Muscle layer of duodenum (tissue), 2 donors: ENCODE data around the gene VWA3A.
"Not testable (repeated sequence)": the region's sequence is repeated elsewhere in the genome, so short reads cannot be mapped to it uniquely, and the experiment has no call there.

Experiments used
- H3K27ac ChIP-seq: one replicate; pipeline ENCODE4 v1.7.0; 2013; ENCODE audit warnings: mild to moderate bottlenecking, low read length
- H3K27me3 ChIP-seq: one replicate; pipeline ENCODE4 v1.7.0; 2013; ENCODE audit warnings: low read depth, mild to moderate bottlenecking, control low read depth, low read length
- H3K36me3 ChIP-seq, 2 donors: one replicate each; pipeline ENCODE4 v1.7.0; 2013; ENCODE audit warnings: low read length in 2 of 2, control low read depth in 1 of 2, mild to moderate bottlenecking in 1 of 2; ENCODE audit not compliant: insufficient read depth in 2 of 2, control insufficient read depth in 1 of 2
- H3K4me1 ChIP-seq, 2 donors: one replicate each; pipeline ENCODE4 v1.7.0; 2013; ENCODE audit warnings: low read length in 2 of 2, mild to moderate bottlenecking in 2 of 2, control low read depth in 1 of 2, moderate library complexity in 1 of 2; ENCODE audit not compliant: insufficient read depth in 2 of 2, control insufficient read depth in 1 of 2
- H3K4me3 ChIP-seq, 2 donors: one replicate each; pipeline ENCODE4 v1.7.0; 2013; ENCODE audit warnings: low read length in 2 of 2, low read depth in 1 of 2, mild to moderate bottlenecking in 1 of 2
- H3K9me3 ChIP-seq, 2 donors: one replicate each; pipeline ENCODE4 v1.7.0; 2013; ENCODE audit warnings: low read length in 2 of 2, control low read depth in 1 of 2, mild to moderate bottlenecking in 1 of 2; ENCODE audit not compliant: control insufficient read depth in 1 of 2
- donor health status: healthy.

VWA3A gene

DNA sequence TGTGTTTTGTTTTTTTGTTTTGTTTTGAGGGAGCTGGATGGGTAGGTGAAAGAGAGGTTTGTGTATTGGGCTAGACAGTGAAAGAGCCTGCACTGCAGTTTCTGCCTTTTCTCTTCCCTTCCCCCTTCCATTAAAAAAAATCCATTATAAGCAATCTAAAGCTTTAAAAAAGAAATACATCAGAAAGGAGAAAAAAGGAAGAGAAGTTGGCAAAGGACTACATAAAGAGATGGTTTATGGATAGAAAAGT, 103.0 kb downstream of the VWA3A start:
- Histone ChIP-seq H3K27ac (peak overlapping the region; percentile 61), H3K27me3 (no peaks in the 10 kb centered on the region), H3K9me3 (no peaks in the 10 kb centered on the region), H3K36me3 (peaks cover 0 to 5% of the 10 kb centered on the region in 2 donors), H3K4me1 (peaks cover 0 to 16% of the 10 kb centered on the region in 2 donors), H3K4me3 (peak overlapping the region in 1 of 2 donors; percentile 73)

DNA sequence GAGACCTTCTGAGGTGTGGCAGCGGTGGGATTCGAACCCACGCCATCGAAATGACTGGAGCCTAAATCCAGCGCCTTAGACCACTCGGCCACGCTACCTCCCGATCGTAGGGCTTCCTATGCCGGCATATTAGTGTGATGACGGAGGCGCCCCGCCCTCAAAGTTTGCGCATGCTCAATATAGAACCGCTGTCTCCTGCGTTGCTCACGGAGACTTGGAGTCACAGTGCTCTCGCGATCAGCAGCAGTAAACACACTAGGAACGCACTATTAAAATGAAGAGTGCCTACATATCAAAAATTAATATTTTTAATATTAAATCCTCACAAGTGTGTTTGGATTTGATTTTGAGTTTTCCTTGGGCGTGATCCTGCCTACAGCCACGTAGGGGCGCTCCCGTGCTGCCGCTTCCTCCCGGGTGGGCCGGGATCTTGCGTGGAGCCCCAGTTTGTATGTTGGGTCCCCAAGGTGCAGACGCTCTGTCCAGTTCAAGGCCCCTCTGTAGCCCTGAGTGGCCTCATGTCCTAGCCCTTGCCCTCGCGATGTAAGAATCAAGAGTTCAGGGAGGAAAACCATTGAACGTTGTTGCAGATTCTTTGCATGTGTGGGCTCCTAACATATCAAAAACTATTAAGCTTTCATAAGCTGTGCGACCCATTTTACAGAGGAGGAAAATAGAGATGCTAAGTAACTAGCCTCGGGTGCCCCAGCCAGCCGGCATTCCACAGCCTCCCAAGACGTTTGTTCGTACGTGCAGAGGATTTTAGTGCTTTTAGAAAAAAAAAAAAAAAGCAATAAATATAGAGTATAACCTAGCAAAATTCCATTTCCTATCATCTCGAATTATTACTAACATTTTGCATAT, 103.6 kb downstream of the VWA3A start:
- Histone ChIP-seq H3K4me1 (peaks cover 0 to 16% of the 10 kb centered on the region in 2 donors), H3K9me3 (no peaks in the 10 kb centered on the region), H3K36me3 (peaks cover 0 to 5% of the 10 kb centered on the region in 2 donors), H3K27me3 (no peaks in the 10 kb centered on the region), H3K4me3 (peak overlapping the region; percentile 73 to 74), H3K27ac (peak overlapping the region; percentile 61)

DNA sequence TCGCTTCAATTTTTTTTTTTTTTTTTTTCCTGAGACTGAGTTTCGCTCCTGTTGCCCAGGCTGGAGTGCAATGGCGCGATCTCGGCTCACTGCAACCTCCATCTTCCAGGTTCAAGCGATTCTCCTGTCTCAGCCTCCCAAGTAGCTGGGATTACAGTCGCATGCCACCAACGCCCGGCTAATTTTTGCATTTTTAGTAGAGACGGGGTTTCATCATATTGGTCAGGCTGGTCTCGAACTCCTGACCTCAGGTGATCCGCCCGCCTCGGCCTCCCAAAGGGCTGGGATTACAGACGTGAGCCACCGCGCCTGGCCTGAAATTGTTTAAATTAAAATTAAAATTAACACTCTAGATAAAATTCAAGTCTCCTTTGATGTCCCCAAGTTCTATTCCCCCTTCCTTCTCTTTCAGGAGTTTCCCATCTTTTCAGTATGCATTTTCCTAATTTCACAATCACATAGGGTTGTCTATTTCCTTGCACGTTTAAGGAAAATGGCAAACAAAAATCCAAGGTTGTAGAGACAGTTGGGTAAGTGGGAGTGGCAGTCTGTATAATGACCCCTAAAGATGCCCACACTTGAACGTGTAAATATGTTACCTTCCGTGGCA, 104.3 kb downstream of the VWA3A start:
- Histone ChIP-seq H3K4me3 (peak overlapping the region; percentile 73 to 74), H3K4me1 (peaks cover 0 to 16% of the 10 kb centered on the region in 2 donors)
- H3K27ac ChIP-seq, H3K27me3 ChIP-seq, H3K36me3 ChIP-seq, H3K9me3 ChIP-seq: not testable (repeated sequence)

DNA sequence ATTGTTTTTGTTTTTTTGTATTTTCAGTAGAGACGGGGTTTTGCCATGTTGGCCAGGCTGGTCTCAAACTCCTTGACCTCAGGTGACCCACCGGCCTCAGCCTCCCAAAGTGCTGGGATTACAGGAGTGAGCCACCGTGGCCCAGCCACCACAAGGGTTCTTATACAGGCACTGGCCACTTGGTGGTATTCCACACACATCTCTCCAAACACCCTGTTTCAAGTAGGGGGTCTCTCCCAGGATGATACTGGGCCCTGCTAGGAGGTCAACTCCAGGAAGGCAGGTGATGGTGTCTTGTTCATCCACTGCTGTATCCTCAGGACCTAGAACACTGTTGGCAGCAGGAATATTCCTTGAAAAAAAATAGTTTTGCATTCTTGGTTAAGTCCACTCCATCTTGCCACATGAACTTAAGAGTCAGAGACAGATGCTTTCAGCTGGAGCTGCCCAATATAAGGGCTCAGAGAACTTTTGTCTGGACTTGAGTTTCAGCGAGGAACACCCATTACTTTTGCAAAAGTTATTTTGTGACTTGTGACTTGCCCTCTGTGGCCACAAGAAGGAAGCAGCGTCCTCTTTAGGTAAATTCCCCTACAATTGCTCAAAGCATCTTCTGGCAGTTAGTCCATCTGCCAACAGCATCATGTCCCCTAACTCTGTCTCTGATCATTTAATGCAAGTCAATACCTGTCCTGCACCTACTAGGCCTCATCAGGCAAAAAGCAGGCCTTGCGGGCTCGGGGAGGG, 106.4 kb downstream of the VWA3A start:
- H3K27ac ChIP-seq, result no peak overlapping the region
- no peak overlapping the region for H3K4me3 ChIP-seq
- peaks cover 0 to 6% of the 10 kb centered on the region in 2 donors for H3K4me1 ChIP-seq
- H3K36me3 ChIP-seq, result no peaks in the 10 kb centered on the region
- H3K9me3 ChIP-seq, result no peaks in the 10 kb centered on the region
- H3K27me3 ChIP-seq, result no peaks in the 10 kb centered on the region

DNA sequence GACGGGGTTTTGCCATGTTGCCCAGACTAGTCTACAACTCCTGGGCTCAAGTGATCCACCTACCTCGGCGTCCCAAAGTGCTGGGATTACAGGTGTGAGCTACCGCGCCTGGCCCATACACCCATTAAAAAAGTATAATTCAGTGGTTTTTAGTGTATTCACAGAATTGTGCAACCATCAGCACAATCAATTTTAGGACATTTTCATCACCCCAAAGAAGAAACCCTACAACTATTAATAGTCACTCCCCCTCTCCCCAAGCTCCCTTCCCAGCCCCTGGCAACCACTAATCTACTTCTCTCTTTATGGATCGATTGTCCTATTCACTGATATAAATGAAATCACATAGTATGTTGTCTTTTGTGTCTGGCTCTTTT, 109.9 kb downstream of the VWA3A start:
- H3K4me3 ChIP-seq, result no peak overlapping the region
- H3K36me3 ChIP-seq, result no peaks in the 10 kb centered on the region
- no peak overlapping the region for H3K27ac ChIP-seq
- no peaks in the 10 kb centered on the region for H3K27me3 ChIP-seq
- H3K4me1 ChIP-seq, result no peaks in the 10 kb centered on the region
- no peaks in the 10 kb centered on the region for H3K9me3 ChIP-seq

DNA sequence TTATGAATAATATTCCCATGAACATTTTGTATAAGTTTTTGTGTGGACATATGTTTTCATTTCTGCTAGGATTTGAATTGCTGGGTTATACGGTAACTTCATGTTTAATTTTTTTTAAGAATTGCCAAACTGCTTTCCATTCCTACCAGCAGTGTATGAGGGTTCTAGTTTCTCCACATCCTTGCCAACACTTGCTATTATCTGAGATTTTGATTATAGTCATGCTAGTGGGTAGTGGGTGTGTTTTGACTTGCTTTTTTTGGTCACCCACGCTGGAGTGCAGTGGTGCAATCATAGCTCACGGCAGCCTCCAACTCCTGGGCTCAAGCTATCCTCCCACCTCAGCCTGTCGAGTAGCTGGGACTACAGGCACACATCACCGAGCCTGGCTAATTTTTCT, 110.8 kb downstream of the VWA3A start:
- no peak overlapping the region for H3K27ac ChIP-seq
- H3K9me3 ChIP-seq, result no peaks in the 10 kb centered on the region
- H3K36me3 ChIP-seq, result no peaks in the 10 kb centered on the region
- H3K4me3 ChIP-seq, result no peak overlapping the region
- H3K27me3 ChIP-seq, result no peaks in the 10 kb centered on the region
- H3K4me1 ChIP-seq, result peaks cover 0 to 6% of the 10 kb centered on the region in 2 donors

DNA sequence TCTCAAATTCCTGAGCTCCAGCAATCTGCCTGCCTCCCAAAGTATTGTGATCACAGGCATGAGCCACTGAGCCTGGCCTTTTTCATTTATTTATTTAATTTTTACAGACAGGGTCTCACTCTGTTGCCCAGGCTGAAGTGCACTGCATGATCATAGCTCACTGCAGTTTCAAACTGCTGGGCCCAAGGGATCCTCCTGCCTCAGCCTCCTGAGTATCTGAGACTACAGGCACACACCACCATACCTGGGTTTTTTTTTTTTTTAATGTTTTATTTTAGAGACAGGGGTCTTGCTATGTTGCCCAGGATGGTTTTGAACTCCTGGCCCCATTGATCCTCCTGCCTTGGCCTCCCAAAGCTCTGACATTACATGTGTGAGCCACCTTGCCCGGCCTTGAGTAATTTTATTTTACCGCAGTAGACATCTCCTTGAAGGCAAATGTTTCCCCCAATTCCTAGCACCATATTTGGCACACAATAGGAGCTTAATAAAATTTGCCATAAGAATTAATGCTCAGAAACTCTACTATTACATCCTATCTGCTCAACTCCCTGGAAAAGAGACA, 111.8 kb downstream of the VWA3A start:
- peaks cover 0 to 6% of the 10 kb centered on the region in 2 donors for H3K4me1 ChIP-seq
- no peak overlapping the region for H3K27ac ChIP-seq
- no peaks in the 10 kb centered on the region for H3K36me3 ChIP-seq
- H3K4me3 ChIP-seq, result no peak overlapping the region
- no peaks in the 10 kb centered on the region for H3K27me3 ChIP-seq
- no peaks in the 10 kb centered on the region for H3K9me3 ChIP-seq

DNA sequence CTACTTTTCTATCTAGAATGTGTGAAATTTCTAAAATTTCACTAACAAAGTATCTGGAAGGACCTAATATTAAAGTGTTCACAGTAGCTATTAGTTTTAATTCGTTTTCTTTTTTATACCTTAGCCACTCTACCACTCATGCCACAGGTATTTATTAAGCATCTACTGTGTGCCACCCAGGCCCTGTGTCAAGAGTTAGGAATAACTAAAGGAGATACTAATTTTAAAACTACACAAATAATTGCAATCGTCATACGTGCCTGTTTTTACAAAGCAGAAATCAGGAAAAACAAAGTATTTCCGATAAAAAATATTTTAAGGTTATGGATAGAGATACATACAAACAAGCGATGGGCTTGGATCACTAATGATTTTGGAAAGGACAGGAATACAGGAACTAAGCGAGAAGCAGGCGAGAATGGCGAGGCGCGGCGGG, 113.3 kb downstream of the VWA3A start:
- H3K4me1 ChIP-seq, result peaks cover 0 to 6% of the 10 kb centered on the region in 2 donors
- no peaks in the 10 kb centered on the region for H3K27me3 ChIP-seq
- H3K36me3 ChIP-seq, result no peaks in the 10 kb centered on the region
- peak overlapping the region; percentile 88 for H3K27ac ChIP-seq
- no peaks in the 10 kb centered on the region for H3K9me3 ChIP-seq
- peak overlapping the region; percentile 65 to 87 for H3K4me3 ChIP-seq

DNA sequence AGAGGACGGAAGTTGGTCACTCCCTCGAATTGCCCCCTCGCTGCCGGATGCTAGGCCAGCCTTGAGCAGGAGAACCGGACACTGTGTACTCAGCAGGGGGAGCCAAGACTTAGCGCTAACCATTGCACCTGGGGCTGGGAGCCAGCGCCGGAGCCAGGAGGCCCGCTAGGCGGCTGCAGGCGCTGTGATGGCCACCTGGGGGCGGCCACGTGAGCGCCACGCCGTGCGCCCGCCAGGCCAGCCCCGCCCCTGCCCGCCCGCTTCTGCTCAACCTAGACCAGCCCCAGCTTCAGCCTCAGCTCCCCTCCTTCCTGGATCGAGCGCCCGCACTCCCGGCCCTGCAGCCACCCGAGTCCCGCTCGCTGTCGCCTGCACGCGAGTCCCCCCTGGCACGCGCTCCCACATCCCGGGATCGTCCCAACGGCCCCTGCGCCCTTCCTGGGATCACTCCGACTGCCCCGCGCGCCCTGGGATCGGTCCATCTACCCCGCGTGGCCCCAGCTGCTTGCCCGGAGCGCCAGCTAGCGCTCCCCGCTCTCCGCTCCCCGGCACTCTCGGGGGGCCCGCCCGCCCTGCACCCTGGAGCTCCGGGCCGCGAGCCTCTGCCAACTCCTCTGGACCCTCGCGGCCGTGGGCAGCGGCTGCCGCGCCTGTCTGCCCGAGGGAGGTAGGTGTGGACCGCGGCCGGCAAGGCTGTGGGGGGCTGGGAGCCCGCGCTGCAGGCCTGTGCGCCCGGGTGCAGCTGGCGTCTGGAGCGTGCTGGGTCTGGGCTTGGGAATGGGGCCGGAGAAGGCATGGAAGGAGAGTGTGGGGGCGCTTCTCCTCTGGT, 113.9 kb downstream of the VWA3A start, which contains the start of gene EEF2K:
EEF2K (plus strand) TSS at position 266 of the 829 bp plus-strand sequence. CDS start 19,452 bp downstream, outside the sequence.
- H3K27me3 ChIP-seq, result no peaks in the 10 kb centered on the region
- peak within 1 kb of the TSS; percentile 83 to 87 for H3K4me3 ChIP-seq
- H3K4me1 ChIP-seq, result peaks cover 0 to 6% of the 10 kb centered on the region in 2 donors

More for the DNA sequence above, 113.9 kb downstream of the VWA3A start, which contains the start of gene EEF2K:
- H3K9me3 ChIP-seq, result no peaks in the 10 kb centered on the region
- H3K36me3 ChIP-seq, result no peaks in the 10 kb centered on the region
- peak within 1 kb of the TSS; percentile 88 for H3K27ac ChIP-seq
